ENCODE measurements around the gene SLC45A1.

The SLC45A1 gene

GRCh38 chr1:8314346-8315280 is 3.3 kb upstream of the SLC45A1 start:
- Histone ChIP-seq H3K4me2 (ENCODE audit: low read length) (peak overlapping the region; percentile 54), H4K20me1 (ENCODE audit: insufficient read depth, low read length) (no peaks in the 10 kb centered on the region), H3K36me3 (replicated peaks; ENCODE audit: low read depth, low read length) (no peaks in the 10 kb centered on the region), H3K27ac (ENCODE audit: low read length) (no peak overlapping the region), H3K79me2 (ENCODE audit: low read length) (no peaks in the 10 kb centered on the region), H3K9ac (ENCODE audit: low read length) (0 out of 2 replicates have a peak overlapping the region, but pooled peaks have one; percentile 0), H3K4me1 (ENCODE audit: low read length) (peaks cover 11% of the 10 kb centered on the region), H2AFZ (ENCODE audit: low read depth, low read length) (no peak overlapping the region), H3K9me3 (ENCODE audit: insufficient read depth, low read length) (no peaks in the 10 kb centered on the region), H3K27me3 (ENCODE audit: low read depth, low read length) (no peaks in the 10 kb centered on the region), H3K4me3 (ENCODE audit: low read length) (peak overlapping the region; percentile 40; the same call in 1 of the 2 replicates)
- TF ChIP-seq EZH2phosphoT487 (IDR thresholded peaks at IDR 0.05; ENCODE audit: low read depth) = no peak
- peak; percentile 80 for TF ChIP-seq CTCF (IDR thresholded peaks at IDR 0.05; ENCODE audit: low read depth, low read length)

- H3K27me3 ChIP-seq (ENCODE audit: low read depth, low read length) = no peaks in the 10 kb centered on the region
- H3K9me3 ChIP-seq (ENCODE audit: insufficient read depth, low read length) = no peaks in the 10 kb centered on the region
- H3K4me2 ChIP-seq (ENCODE audit: low read length) = no peak overlapping the region
- H3K4me3 ChIP-seq (ENCODE audit: low read length) = no peak overlapping the region
- H4K20me1 ChIP-seq (ENCODE audit: insufficient read depth, low read length) = no peaks in the 10 kb centered on the region
- peaks cover 11% of the 10 kb centered on the region for H3K4me1 ChIP-seq (ENCODE audit: low read length)
- no peaks in the 10 kb centered on the region for H3K79me2 ChIP-seq (ENCODE audit: low read length)
- no peak overlapping the region for H2AFZ ChIP-seq (ENCODE audit: low read depth, low read length)
- no peak overlapping the region for H3K27ac ChIP-seq (ENCODE audit: low read length)
- TF ChIP-seq EZH2phosphoT487 (IDR thresholded peaks at IDR 0.05; ENCODE audit: low read depth) (no peak), CTCF (IDR thresholded peaks at IDR 0.05; ENCODE audit: low read depth, low read length) (no peak)
- H3K36me3 ChIP-seq (replicated peaks; ENCODE audit: low read depth, low read length) = no peaks in the 10 kb centered on the region
- H3K9ac ChIP-seq (ENCODE audit: low read length) = no peak overlapping the region
Measured at GRCh38 chr1:8315573-8316475, 2.1 kb upstream of the SLC45A1 start.

GRCh38 chr1:8318436-8318835 is 522 bp downstream of the SLC45A1 start:
- no peak for TF ChIP-seq CTCF (IDR thresholded peaks at IDR 0.05; ENCODE audit: low read depth, low read length)
- no peak for TF ChIP-seq EZH2phosphoT487 (IDR thresholded peaks at IDR 0.05; ENCODE audit: low read depth)
- peak overlapping the region; percentile 49 for H3K9ac ChIP-seq (ENCODE audit: low read length)
- peaks cover 11% of the 10 kb centered on the region for H3K4me1 ChIP-seq (ENCODE audit: low read length)
- no peaks in the 10 kb centered on the region for H3K36me3 ChIP-seq (replicated peaks; ENCODE audit: low read depth, low read length)
- H3K4me2 ChIP-seq (ENCODE audit: low read length) = peak overlapping the region; percentile 93
- 0 out of 2 replicates have a peak overlapping the region, but pooled peaks have one; percentile 28 for H2AFZ ChIP-seq (ENCODE audit: low read depth, low read length)
- no peaks in the 10 kb centered on the region for H3K79me2 ChIP-seq (ENCODE audit: low read length)
- no peaks in the 10 kb centered on the region for H3K27me3 ChIP-seq (ENCODE audit: low read depth, low read length)
- H3K9me3 ChIP-seq (ENCODE audit: insufficient read depth, low read length) = no peaks in the 10 kb centered on the region
- no peaks in the 10 kb centered on the region for H4K20me1 ChIP-seq (ENCODE audit: insufficient read depth, low read length)
- peak overlapping the region; percentile 91 for H3K4me3 ChIP-seq (ENCODE audit: low read length)
- H3K27ac ChIP-seq (ENCODE audit: low read length) = no peak overlapping the region

- no peak overlapping the region for H3K27ac ChIP-seq (ENCODE audit: low read length)
- H2AFZ ChIP-seq (ENCODE audit: low read depth, low read length) = no peak overlapping the region
- H3K27me3 ChIP-seq (ENCODE audit: low read depth, low read length) = no peaks in the 10 kb centered on the region
- no peaks in the 10 kb centered on the region for H3K36me3 ChIP-seq (replicated peaks; ENCODE audit: low read depth, low read length)
- no peaks in the 10 kb centered on the region for H4K20me1 ChIP-seq (ENCODE audit: insufficient read depth, low read length)
- no peak overlapping the region for H3K4me3 ChIP-seq (ENCODE audit: low read length)
- TF ChIP-seq EZH2phosphoT487 (IDR thresholded peaks at IDR 0.05; ENCODE audit: low read depth) (no peak), CTCF (IDR thresholded peaks at IDR 0.05; ENCODE audit: low read depth, low read length) (no peak)
- H3K9me3 ChIP-seq (ENCODE audit: insufficient read depth, low read length) = no peaks in the 10 kb centered on the region
- H3K4me1 ChIP-seq (ENCODE audit: low read length) = peaks cover 11% of the 10 kb centered on the region
- H3K9ac ChIP-seq (ENCODE audit: low read length) = no peak overlapping the region
- no peak overlapping the region for H3K4me2 ChIP-seq (ENCODE audit: low read length)
- no peaks in the 10 kb centered on the region for H3K79me2 ChIP-seq (ENCODE audit: low read length)
Measured at GRCh38 chr1:8321612-8322011, 3.7 kb downstream of the SLC45A1 start.
